UCSD-AML1 (cell line): ENCODE data around the gene DUSP1.

Source experiments
- DNase-seq: peaks from one replicate; lab custom pipeline; 2025; ENCODE audit not compliant: unreplicated experiment; lab: John Stamatoyannopoulos, UW

DUSP1 gene

GRCh38 chr5:172745406-172745805, 25.6 kb downstream of the DUSP1 start:
- no peak for DNase-seq

- DNase-seq, result no peak
Measured at GRCh38 chr5:172744123-172745104, 26.6 kb downstream of the DUSP1 start.

- DNase-seq, result no peak
Measured at GRCh38 chr5:172743112-172743959, 27.7 kb downstream of the DUSP1 start.

GRCh38 chr5:172741206-172741582, 29.8 kb downstream of the DUSP1 start:
- DNase-seq, result no peak

- no peak for DNase-seq
Measured at GRCh38 chr5:172740428-172741205, 30.4 kb downstream of the DUSP1 start.

- DNase-seq, result no peak
Measured at GRCh38 chr5:172739375-172739774, 31.6 kb downstream of the DUSP1 start.

GRCh38 chr5:172736508-172737135, 34.4 kb downstream of the DUSP1 start:
- DNase-seq, result no peak

- DNase-seq, result no peak
Measured at GRCh38 chr5:172735141-172735831, 35.7 kb downstream of the DUSP1 start.

GRCh38 chr5:172733974-172734346, 37.0 kb downstream of the DUSP1 start:
- DNase-seq, result no peak

GRCh38 chr5:172733131-172733973, 37.6 kb downstream of the DUSP1 start:
- no peak for DNase-seq

GRCh38 chr5:172732201-172732865, 38.7 kb downstream of the DUSP1 start:
- no peak for DNase-seq

- no peak for DNase-seq
Measured at GRCh38 chr5:172731680-172732074, 39.3 kb downstream of the DUSP1 start.

GRCh38 chr5:172730981-172731679, 39.9 kb downstream of the DUSP1 start:
- no peak for DNase-seq

- no peak for DNase-seq
Measured at GRCh38 chr5:172730222-172730621, 40.8 kb downstream of the DUSP1 start.

GRCh38 chr5:172729588-172729987, 41.4 kb downstream of the DUSP1 start:
- DNase-seq, result no peak

GRCh38 chr5:172728481-172729241, 42.3 kb downstream of the DUSP1 start:
- DNase-seq, result no peak

GRCh38 chr5:172727551-172727950, 43.4 kb downstream of the DUSP1 start:
- no peak for DNase-seq
